ENCODE measurements around the gene AGBL4. TPM values are rescaled to one million over a fixed set of nuclear protein-coding genes. Genes with fewer than 3 reads are reported as not detected.

AGBL4 gene
- total RNA-seq, 1 donor from 2014 or later: 0.39 TPM

DNA sequence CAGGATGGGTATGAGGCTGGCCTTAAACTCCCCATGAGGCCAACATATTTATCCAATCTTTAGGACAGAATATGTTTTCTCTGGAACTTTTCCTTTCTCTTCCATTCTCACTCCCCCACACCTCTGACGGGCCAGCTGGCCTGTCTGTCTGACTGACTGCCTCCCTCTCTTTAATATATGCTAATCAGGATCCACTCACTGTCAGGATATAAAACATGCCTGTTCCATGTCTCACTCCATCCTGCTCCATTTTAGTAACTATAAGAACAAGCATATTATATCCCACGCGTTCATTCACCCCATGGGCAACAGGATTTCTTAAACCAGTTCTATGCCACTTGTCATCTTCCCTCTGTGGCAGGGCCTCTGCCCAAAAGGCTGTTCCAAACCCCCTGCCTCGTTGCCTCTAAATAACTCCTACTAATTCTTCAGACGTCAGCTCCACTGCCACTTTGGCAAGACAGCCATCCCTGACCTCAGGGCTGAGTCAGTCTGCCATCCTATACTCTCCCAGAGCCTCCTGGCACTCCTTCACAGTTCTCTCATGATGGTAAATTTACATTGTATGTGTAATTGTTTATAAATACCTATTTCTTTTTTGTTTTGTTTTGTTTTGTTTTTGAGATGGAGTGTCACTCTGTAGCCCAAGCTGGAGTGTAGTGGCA lies 1467.4 kb downstream of the AGBL4 start:
- no peak overlapping the region for H3K27ac Mint-ChIP-seq
- TF ChIP-seq CTCF (conservative IDR thresholded peaks at IDR 0.05): no peak

GRCh38 chr1:48555271-48555670 lies 1468.5 kb downstream of the AGBL4 start:
- Mint-ChIP-seq H3K9me3 (no peaks in the 10 kb centered on the region), H3K4me1 (ENCODE audit: unreplicated experiment) (no peaks in the 10 kb centered on the region), H3K27ac (no peak overlapping the region), H3K4me3 (no peak overlapping the region), H3K36me3 (no peaks in the 10 kb centered on the region), H3K27me3 (peaks cover 42% of the 10 kb centered on the region)
- TF ChIP-seq CTCF (conservative IDR thresholded peaks at IDR 0.05): no peak
- DNase-seq (ENCODE audit: extremely low spot score, unreplicated experiment): no peak

More for the DNA sequence above, 1467.4 kb downstream of the AGBL4 start:
- Mint-ChIP-seq H3K4me1 (ENCODE audit: unreplicated experiment) (no peaks in the 10 kb centered on the region), H3K36me3 (no peaks in the 10 kb centered on the region), H3K27me3 (peaks cover 38% of the 10 kb centered on the region), H3K4me3 (no peak overlapping the region), H3K9me3 (no peaks in the 10 kb centered on the region)
- no peak for DNase-seq (ENCODE audit: extremely low spot score, unreplicated experiment)

GRCh38 chr1:48552903-48553606 lies 1470.7 kb downstream of the AGBL4 start:
- no peak overlapping the region for H3K4me3 Mint-ChIP-seq
- TF ChIP-seq CTCF (conservative IDR thresholded peaks at IDR 0.05): no peak
- H3K27me3 Mint-ChIP-seq: peaks cover 47% of the 10 kb centered on the region
- no peak for DNase-seq (ENCODE audit: extremely low spot score, unreplicated experiment)
- H3K36me3 Mint-ChIP-seq: no peaks in the 10 kb centered on the region
- no peaks in the 10 kb centered on the region for H3K9me3 Mint-ChIP-seq
- no peaks in the 10 kb centered on the region for H3K4me1 Mint-ChIP-seq (ENCODE audit: unreplicated experiment)
- H3K27ac Mint-ChIP-seq: no peak overlapping the region

GRCh38 chr1:48552420-48552819 lies 1471.3 kb downstream of the AGBL4 start:
- no peak for DNase-seq (ENCODE audit: extremely low spot score, unreplicated experiment)
- Mint-ChIP-seq H3K27me3 (peaks cover 50% of the 10 kb centered on the region), H3K4me3 (no peak overlapping the region), H3K4me1 (ENCODE audit: unreplicated experiment) (no peaks in the 10 kb centered on the region), H3K27ac (no peak overlapping the region), H3K36me3 (no peaks in the 10 kb centered on the region), H3K9me3 (no peaks in the 10 kb centered on the region)
- peak; percentile 26 for TF ChIP-seq CTCF (conservative IDR thresholded peaks at IDR 0.05)

DNA sequence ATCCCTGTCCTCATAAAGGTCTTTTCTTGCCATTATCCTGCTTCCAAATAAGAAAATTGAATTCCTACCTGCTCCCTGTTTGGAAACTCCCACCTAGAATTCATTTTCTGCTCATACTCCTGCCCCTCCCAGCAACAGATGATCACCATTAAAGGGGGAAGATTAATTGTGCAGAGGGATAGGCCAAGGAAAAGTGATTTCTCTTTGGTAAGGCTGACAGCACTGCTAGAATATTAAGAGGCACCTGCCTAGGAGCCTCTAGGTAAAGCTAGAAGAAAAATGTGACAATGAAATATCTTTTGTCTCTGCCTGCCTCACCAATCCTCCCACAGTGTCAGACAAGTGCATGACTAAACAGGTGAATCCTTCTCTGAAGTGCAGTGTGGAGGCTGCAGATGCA lies 1474.8 kb downstream of the AGBL4 start:
- Mint-ChIP-seq H3K27ac (no peak overlapping the region), H3K4me1 (ENCODE audit: unreplicated experiment) (no peaks in the 10 kb centered on the region), H3K27me3 (peaks cover 61% of the 10 kb centered on the region), H3K4me3 (no peak overlapping the region), H3K36me3 (no peaks in the 10 kb centered on the region), H3K9me3 (no peaks in the 10 kb centered on the region)
- TF ChIP-seq CTCF (conservative IDR thresholded peaks at IDR 0.05): no peak
- DNase-seq (ENCODE audit: extremely low spot score, unreplicated experiment): no peak
